Naive B cell (primary cell): ENCODE data around the gene CTSG. TPM values are rescaled to one million over a fixed set of nuclear protein-coding genes. Genes with fewer than 3 reads are reported as not detected.
"Not testable (repeated sequence)": the region's sequence is repeated elsewhere in the genome, so short reads cannot be mapped to it uniquely, and the experiment has no call there.

Experiments used
- ATAC-seq, 2 donors: fragments of 150-1000 bp; cut with Tn5 transposase; 2 replicates each; pipeline ENCODE4 v1.10.0; 2021; ENCODE audit warnings: low read depth in 2 of 2, mild to moderate bottlenecking in 2 of 2, moderate library complexity in 2 of 2
- DNase-seq: peaks from one replicate; pipeline ENCODE4 v3.0.0; 2022
- H3K27ac Mint-ChIP-seq, 6 donors: one replicate each; pipeline ENCODE4 v1.8.0; 2020 to 2022; ENCODE audit warnings: mild to moderate bottlenecking in 6 of 6, mixed read lengths in 6 of 6, moderate library complexity in 5 of 6, inconsistent platforms in 2 of 6
- H3K27me3 Mint-ChIP-seq, 3 donors: one replicate each; pipeline ENCODE4 v1.8.0; 2021 to 2022; ENCODE audit warnings: mixed read lengths in 3 of 3, mild to moderate bottlenecking in 1 of 3
- H3K36me3 Mint-ChIP-seq, 2 donors: one replicate each; pipeline ENCODE4 v1.8.0; 2020 to 2022; ENCODE audit warnings: mixed read lengths in 2 of 2, inconsistent platforms in 1 of 2, mild to moderate bottlenecking in 1 of 2
- H3K4me1 Mint-ChIP-seq, 3 donors: one replicate each; pipeline ENCODE4 v1.8.0; 2020 to 2022; ENCODE audit warnings: mixed read lengths in 3 of 3, inconsistent platforms in 1 of 3, mild to moderate bottlenecking in 1 of 3, moderate library complexity in 1 of 3
- H3K4me3 Mint-ChIP-seq, 8 donors: one replicate each; pipeline ENCODE4 v1.8.0; 2020 to 2022; ENCODE audit warnings: mild to moderate bottlenecking in 8 of 8, mixed read lengths in 8 of 8, moderate library complexity in 8 of 8, inconsistent platforms in 2 of 8
- H3K9me3 Mint-ChIP-seq, 7 donors: one replicate each; pipeline ENCODE4 v1.8.0; 2020 to 2022; ENCODE audit warnings: mixed read lengths in 7 of 7, mild to moderate bottlenecking in 5 of 7, inconsistent platforms in 2 of 7, moderate library complexity in 1 of 7
- polyA plus RNA-seq, 6 donors: library from polyadenylated mRNA; unstranded; fragments of 300-500 nt; fragmentation: Illumina TruSeq; gene quantifications; one replicate each; pipeline ENCODE4 v1.2.3, GENCODE V29; 2021; ENCODE audit warnings: low read depth in 6 of 6

Gene CTSG
- polyA plus RNA-seq, 6 donors from 2014 or later, result not detected

- H3K4me3 Mint-ChIP-seq, DNase-seq, H3K27ac Mint-ChIP-seq, H3K4me1 Mint-ChIP-seq, ATAC-seq: not testable (repeated sequence)
- peaks cover 9 to 26% (median 17%) of the 10 kb centered on the region in 7 donors for H3K9me3 Mint-ChIP-seq
- H3K36me3 Mint-ChIP-seq, result peaks cover 9 to 15% of the 10 kb centered on the region in 2 donors
- peaks cover 0 to 13% (median 10%) of the 10 kb centered on the region in 3 donors for H3K27me3 Mint-ChIP-seq
Measured at GRCh38 chr14:24584402-24584801, 8.4 kb upstream of the CTSG start.

DNA sequence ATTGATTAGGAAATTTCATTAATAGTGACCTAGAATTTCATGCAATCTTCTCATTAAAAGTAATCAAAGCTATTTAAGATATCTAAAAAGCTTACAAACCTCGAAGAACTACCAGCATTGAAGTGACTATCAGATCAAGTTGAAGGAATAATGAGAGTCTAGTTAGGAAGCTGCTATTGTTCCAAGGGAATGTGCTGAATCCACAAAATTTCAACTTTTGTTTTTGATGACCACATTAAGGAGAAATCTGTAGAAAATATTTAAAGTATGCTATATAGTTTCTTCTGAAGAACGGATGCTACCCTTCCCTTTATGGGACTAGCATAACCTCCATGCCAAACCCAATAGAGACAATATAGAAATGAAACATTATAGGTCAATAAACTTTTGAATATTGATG, 2.5 kb upstream of the CTSG start:
- no peaks in the 10 kb centered on the region for H3K9me3 Mint-ChIP-seq
- no peak for DNase-seq
- no peaks in the 10 kb centered on the region for H3K4me1 Mint-ChIP-seq
- H3K4me3 Mint-ChIP-seq, result no peak overlapping the region
- ATAC-seq, result no peak
- H3K36me3 Mint-ChIP-seq, result no peaks in the 10 kb centered on the region
- H3K27me3 Mint-ChIP-seq, result peaks cover 0 to 19% (median 10%) of the 10 kb centered on the region in 3 donors
- H3K27ac Mint-ChIP-seq, result no peak overlapping the region

GRCh38 chr14:24576771-24577170, 721 bp upstream of the CTSG start:
- Mint-ChIP-seq H3K4me3 (no peak overlapping the region), H3K27ac (no peak overlapping the region), H3K36me3 (no peaks in the 10 kb centered on the region), H3K4me1 (no peaks in the 10 kb centered on the region), H3K27me3 (peaks cover 8 to 19% (median 10%) of the 10 kb centered on the region in 3 donors), H3K9me3 (no peaks in the 10 kb centered on the region)
- no peak for ATAC-seq
- DNase-seq, result no peak

DNA sequence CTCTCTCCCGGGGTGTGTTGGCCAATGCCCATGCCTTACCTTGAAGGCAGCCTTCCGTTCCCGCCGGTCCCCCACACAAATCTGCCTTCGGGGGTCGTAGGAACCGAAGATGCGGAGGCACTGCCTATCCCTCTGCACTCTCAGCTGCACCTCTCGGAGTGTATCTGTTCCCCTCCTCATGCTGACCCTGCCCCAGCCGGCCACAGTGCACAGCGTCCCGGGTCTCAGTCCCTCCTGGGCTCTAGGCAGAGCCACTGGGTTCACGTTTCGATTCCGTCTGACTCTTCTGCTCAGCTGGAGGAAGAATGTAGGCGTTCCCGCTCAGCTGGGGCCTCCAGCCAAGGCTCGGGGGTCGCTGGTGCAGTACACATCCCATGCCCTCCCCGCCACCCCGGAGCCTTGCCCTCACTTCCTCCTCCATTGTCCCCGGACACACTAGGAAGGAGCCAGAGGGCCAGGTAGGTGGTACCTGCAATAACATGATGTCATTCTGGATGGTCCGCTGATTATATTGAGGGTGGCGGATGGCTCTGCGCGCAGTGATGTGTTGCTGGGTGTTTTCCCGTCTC, 1.8 kb downstream of the CTSG start:
- H3K27me3 Mint-ChIP-seq, result peaks cover 12 to 22% (median 21%) of the 10 kb centered on the region in 3 donors
- DNase-seq, result no peak
- peaks cover 0 to 14% (median 7%) of the 10 kb centered on the region in 7 donors for H3K9me3 Mint-ChIP-seq
- H3K4me1 Mint-ChIP-seq, result no peaks in the 10 kb centered on the region
- peaks cover 4 to 8% of the 10 kb centered on the region in 2 donors for H3K36me3 Mint-ChIP-seq
- H3K27ac Mint-ChIP-seq, result no peak overlapping the region
- no peak overlapping the region for H3K4me3 Mint-ChIP-seq
- no peak for ATAC-seq

DNA sequence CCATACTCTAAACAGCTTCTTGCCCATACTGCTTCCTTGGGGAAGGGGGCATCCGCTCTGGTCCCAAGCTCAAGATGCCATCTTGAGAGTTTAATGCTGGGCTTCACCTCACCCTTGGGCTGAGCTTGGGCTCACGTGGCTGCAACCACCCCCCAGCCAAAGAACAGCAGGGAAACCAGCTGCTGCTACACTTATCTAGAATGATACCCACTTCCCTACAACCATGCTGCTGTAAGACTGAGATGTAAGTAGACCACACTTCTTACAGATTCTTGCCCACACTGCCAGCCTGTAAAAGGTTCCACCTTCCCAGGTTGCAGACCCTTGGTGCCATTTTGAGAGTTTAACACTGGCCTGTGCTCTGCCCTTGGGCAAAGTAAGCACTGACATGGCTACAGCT, 9.7 kb downstream of the CTSG start:
- Mint-ChIP-seq H3K4me1 (no peaks in the 10 kb centered on the region), H3K27ac (no peak overlapping the region), H3K27me3 (peaks cover 20 to 32% (median 26%) of the 10 kb centered on the region in 3 donors), H3K4me3 (no peak overlapping the region), H3K36me3 (peaks cover 8 to 26% of the 10 kb centered on the region in 2 donors), H3K9me3 (peaks cover 20 to 74% (median 41%) of the 10 kb centered on the region in 7 donors)
- DNase-seq (no peak), ATAC-seq (no peak)

DNA sequence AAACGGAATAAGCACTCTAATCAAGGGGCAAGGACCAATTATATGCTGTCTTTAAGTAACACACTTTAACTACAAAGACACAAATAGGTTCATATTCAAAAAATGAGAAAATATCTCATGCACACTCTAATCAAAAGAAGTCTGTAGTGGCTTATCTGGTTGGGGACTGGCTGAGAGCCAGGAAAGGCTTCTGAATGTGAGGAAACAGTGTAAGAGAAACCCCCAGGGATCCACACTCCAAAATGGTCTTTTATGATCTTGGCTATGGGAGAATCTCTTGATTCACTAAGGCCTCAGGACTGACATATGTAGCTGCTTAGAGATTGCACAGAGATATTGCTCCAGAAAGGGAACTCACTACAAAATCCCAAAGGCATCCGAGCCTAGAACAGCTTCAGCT, 10.3 kb downstream of the CTSG start:
- no peak for DNase-seq
- Mint-ChIP-seq H3K36me3 (peaks cover 8 to 26% of the 10 kb centered on the region in 2 donors), H3K4me1 (no peaks in the 10 kb centered on the region), H3K27ac (no peak overlapping the region), H3K27me3 (peaks cover 20 to 37% (median 26%) of the 10 kb centered on the region in 3 donors), H3K9me3 (peaks cover 20 to 74% (median 41%) of the 10 kb centered on the region in 7 donors), H3K4me3 (no peak overlapping the region)
- ATAC-seq, result no peak

DNA sequence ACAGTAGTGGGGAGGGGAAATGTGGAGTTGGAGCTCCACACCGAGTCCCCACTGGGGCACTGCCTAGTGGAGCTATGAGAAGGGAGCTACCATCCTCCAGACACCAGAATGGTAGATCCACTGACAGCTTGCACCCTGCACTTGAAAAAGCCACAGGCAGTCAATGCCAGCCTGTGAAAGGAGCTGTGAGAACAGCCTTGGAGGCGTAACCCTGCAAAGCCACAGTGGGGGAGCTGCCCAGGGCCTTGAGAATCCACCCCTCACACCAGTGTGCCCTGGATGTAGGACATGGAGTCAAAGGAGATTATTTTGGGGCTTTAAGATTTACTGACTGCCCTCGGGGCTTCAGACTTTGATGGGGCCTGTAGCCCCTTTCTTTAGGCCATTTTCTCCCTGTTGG, 12.5 kb downstream of the CTSG start:
- peak overlapping the region in 1 of 6 donors; percentile 21 for H3K27ac Mint-ChIP-seq
- H3K4me3 Mint-ChIP-seq, result no peak overlapping the region
- H3K36me3 Mint-ChIP-seq, result peaks cover 0 to 14% of the 10 kb centered on the region in 2 donors
- ATAC-seq (no peak), DNase-seq (no peak)
- peaks cover 20 to 33% (median 32%) of the 10 kb centered on the region in 3 donors for H3K27me3 Mint-ChIP-seq
- H3K4me1 Mint-ChIP-seq, result no peaks in the 10 kb centered on the region
- peaks cover 14 to 66% (median 30%) of the 10 kb centered on the region in 7 donors for H3K9me3 Mint-ChIP-seq

DNA sequence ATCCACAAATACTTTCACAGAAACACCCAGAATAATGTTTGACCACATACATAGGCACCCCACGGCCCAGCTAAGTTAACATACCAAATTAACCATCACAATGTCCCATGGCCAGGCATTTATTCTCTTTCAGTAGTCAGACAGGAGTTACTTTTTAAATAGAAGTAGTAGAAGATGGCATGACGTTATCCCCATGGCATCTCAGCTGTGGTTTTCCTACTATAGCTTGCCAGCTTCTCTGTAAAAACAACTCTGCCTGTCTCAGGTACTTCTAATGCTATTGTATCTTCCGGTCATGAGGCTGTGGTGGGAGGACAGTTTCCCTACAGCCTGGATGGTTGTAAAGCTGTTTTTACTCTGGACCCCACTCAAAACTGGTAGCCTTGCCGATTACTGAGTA, 19.3 kb downstream of the CTSG start:
- H3K27me3 Mint-ChIP-seq, result peaks cover 32 to 52% (median 34%) of the 10 kb centered on the region in 3 donors
- DNase-seq (no peak), ATAC-seq (no peak)
- H3K36me3 Mint-ChIP-seq, result peaks cover 0 to 11% of the 10 kb centered on the region in 2 donors
- H3K4me3 Mint-ChIP-seq, result no peak overlapping the region
- H3K27ac Mint-ChIP-seq, result no peak overlapping the region
- no peaks in the 10 kb centered on the region for H3K4me1 Mint-ChIP-seq
- H3K9me3 Mint-ChIP-seq, result peaks cover 2 to 30% (median 8%) of the 10 kb centered on the region in 7 donors

GRCh38 chr14:24549064-24549463, 27.0 kb downstream of the CTSG start:
- not testable (repeated sequence) for ATAC-seq, H3K4me3 Mint-ChIP-seq, H3K4me1 Mint-ChIP-seq, DNase-seq, H3K27ac Mint-ChIP-seq
- Mint-ChIP-seq H3K36me3 (peaks cover 17 to 41% of the 10 kb centered on the region in 2 donors), H3K9me3 (peaks cover 22 to 87% (median 49%) of the 10 kb centered on the region in 7 donors), H3K27me3 (peaks cover 6 to 17% (median 6%) of the 10 kb centered on the region in 3 donors)

- Mint-ChIP-seq H3K27ac (peak overlapping the region in 2 of 6 donors; percentile 12 to 43), H3K4me1 (no peaks in the 10 kb centered on the region), H3K27me3 (peaks cover 4 to 47% (median 34%) of the 10 kb centered on the region in 3 donors), H3K4me3 (no peak overlapping the region), H3K36me3 (peaks cover 9 to 12% of the 10 kb centered on the region in 2 donors), H3K9me3 (peaks cover 7 to 65% (median 37%) of the 10 kb centered on the region in 7 donors)
- DNase-seq (no peak), ATAC-seq (no peak)
Measured at GRCh38 chr14:24542346-24542936, 33.6 kb downstream of the CTSG start.

DNA sequence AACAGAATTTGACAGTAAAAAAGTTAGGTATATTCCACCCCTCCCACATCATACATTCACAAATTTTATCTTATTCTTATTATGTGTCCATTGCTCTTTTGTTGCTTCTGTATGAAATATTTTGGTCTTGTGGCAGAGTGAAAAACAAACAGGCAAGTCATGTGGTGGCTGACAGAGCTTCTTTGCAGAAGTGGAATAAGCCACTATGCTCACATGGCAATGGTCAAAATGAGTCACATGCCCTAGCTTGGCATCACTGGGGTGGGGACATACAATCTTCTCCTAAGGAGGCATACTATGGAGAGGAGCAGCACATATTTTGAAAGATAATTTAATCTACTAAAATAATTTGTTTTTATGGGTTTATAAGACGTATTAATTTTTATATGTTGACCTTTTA, 40.3 kb downstream of the CTSG start:
- Mint-ChIP-seq H3K27ac (no peak overlapping the region), H3K4me1 (peaks cover 0 to 8% (median 4%) of the 10 kb centered on the region in 3 donors), H3K4me3 (no peak overlapping the region), H3K27me3 (peaks cover 4 to 34% (median 31%) of the 10 kb centered on the region in 3 donors), H3K9me3 (peaks cover 0 to 6% (median 2%) of the 10 kb centered on the region in 7 donors), H3K36me3 (no peaks in the 10 kb centered on the region)
- ATAC-seq (no peak), DNase-seq (no peak)

GRCh38 chr14:24534286-24534685, 41.8 kb downstream of the CTSG start:
- ATAC-seq (no peak), DNase-seq (no peak)
- no peak overlapping the region for H3K27ac Mint-ChIP-seq
- no peak overlapping the region for H3K4me3 Mint-ChIP-seq
- peaks cover 0 to 8% (median 4%) of the 10 kb centered on the region in 3 donors for H3K4me1 Mint-ChIP-seq
- peaks cover 4 to 19% (median 18%) of the 10 kb centered on the region in 3 donors for H3K27me3 Mint-ChIP-seq
- H3K36me3 Mint-ChIP-seq, result no peaks in the 10 kb centered on the region
- peaks cover 0 to 4% (median 2%) of the 10 kb centered on the region in 7 donors for H3K9me3 Mint-ChIP-seq

DNA sequence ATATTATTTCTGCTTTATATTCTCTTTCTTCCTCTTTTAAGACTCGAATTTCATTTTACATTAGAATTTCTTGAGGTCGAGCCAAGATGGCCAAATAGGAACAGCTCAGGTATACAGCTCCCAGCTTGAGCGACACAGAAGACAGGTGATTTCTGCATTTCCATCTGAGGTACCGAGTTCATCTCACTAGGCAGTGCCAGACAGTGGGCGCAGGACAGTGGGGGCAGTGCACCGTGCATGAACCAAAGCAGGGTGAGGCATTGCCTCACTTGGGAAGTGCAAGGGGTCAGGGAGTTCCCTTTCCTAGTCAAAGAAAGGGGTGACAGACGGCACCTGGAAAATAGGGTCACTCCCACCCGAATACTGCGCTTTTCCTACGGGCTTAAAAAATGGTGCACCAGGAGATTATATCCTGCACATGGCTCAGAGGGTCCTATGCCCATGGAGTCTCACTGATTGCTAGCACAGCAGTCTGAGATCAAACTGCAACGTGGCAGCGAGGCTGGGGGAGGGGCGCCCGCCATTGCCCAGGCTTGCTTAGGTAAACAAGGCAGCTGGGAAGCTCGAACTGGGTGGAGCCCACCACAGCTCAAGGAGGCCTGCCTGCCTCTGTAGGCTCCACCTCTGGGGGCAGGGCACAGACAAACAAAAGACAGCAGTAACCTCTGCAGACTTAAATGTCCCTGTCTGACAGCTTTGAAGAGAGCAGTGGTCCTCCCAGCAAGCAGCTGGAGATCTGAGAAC, 50.0 kb downstream of the CTSG start:
- not testable (repeated sequence) for DNase-seq, H3K4me1 Mint-ChIP-seq, H3K4me3 Mint-ChIP-seq, H3K27ac Mint-ChIP-seq, H3K36me3 Mint-ChIP-seq, ATAC-seq, H3K9me3 Mint-ChIP-seq
- peaks cover 14 to 40% (median 28%) of the 10 kb centered on the region in 3 donors for H3K27me3 Mint-ChIP-seq
